Pancreas (tissue), 10 donors: Measurements from ENCODE around the gene ZNF740. TPM values are rescaled to one million over a fixed set of nuclear protein-coding genes. Genes with fewer than 3 reads are reported as not detected.
"Not testable (repeated sequence)": the region's sequence is repeated elsewhere in the genome, so short reads cannot be mapped to it uniquely, and the experiment has no call there.

ENCODE experiments used
- ATAC-seq, 4 donors: fragments of 200-7000 bp; cut with Tn5 transposase; one replicate each; pipeline versions ENCODE4 v1.8.0 to v1.9.1; 2020; ENCODE audit warnings: mild to moderate bottlenecking in 4 of 4, moderate library complexity in 4 of 4
- DNase-seq, 6 donors: peaks; one replicate each; pipeline ENCODE4 v3.0.0-alpha.2; 2020
- FAIRE-seq: peaks from 2 replicates; lab custom pipeline; 2012; peaks lifted over from hg19 to GRCh38; lab: Jason Lieb, UNC
- H3K27ac ChIP-seq, 4 donors: fragments of 200-600 bp; sonication (generic); 1 replicate in 3 of 4; 2 replicates in 1 of 4; pipeline versions ENCODE4 v1.5.0 to v1.8.0; 2020
- H3K27me3 ChIP-seq, 4 donors: fragments of 200-600 bp; one replicate each; pipeline ENCODE4 v1.8.0; 2021
- H3K36me3 ChIP-seq, 3 donors: fragments of 200-600 bp; sonication (generic) in 1 of 3; one replicate each; pipeline versions ENCODE4 v1.5.0 to v1.8.0; 2020 to 2021
- H3K4me1 ChIP-seq, 3 donors: fragments of 200-600 bp; one replicate each; pipeline ENCODE4 v1.8.0; 2021
- H3K4me3 ChIP-seq, 4 donors: fragments of 200-600 bp; sonication (generic) in 2 of 4; one replicate each; pipeline versions ENCODE4 v1.5.0 to v1.8.0; 2020 to 2021
- H3K9me3 ChIP-seq, 4 donors: fragments of 200-600 bp; one replicate each; pipeline ENCODE4 v1.8.0; 2021
- CTCF ChIP-seq, 4 donors: fragments of 200-600 bp; sonication (generic) in 3 of 4; IDR thresholded peaks; one replicate each; pipeline versions ENCODE4 v1.5.0 to v1.8.0; 2021; ENCODE audit warnings: antibody characterized with exemption in 4 of 4
- WGBS, 2 donors: extraction: QIAGEN DNeasy Blood & Tissue Kit; methylation state at CpG; one replicate each; pipeline ENCODE4 v1.1.7; 2013; 5-methylcytosine and 5-hydroxymethylcytosine counted together
- intact Hi-C, 3 donors: fragments of 100-400 bp; cut with DNase I; formaldehyde crosslinking; loops; one replicate each; pipeline versions ENCODE4 v1.11.1 to v1.14.2; 2022
- polyA plus RNA-seq, 2 donors: library from polyadenylated mRNA; stranded (reverse); fragments of 200-250 nt; gene quantifications; one replicate each; pipeline ENCODE4 v1.2.3, GENCODE V29; 2013
- total RNA-seq, 6 donors: library from RNA; stranded (reverse); fragmentation: NEBNext Ultra II Directional in 4 of 6; extraction: Animal tissue kit (Norgen Biotek cat#: 25700) in 4 of 6; gene quantifications; one replicate each; pipeline versions ENCODE4 v1.2.1 to v1.2.4, GENCODE V29; 2021 to 2023
- donor health status: healthy with polysubstance abuse.
- donor health status: DM: no; HTN: no; CAD: no; lungs with moderate emphysema.
- donor health status: DM: no; HTN: no; CAD: no.
- donor health status: control.
- donor health status: control.
- donor health status: Bipolar disorder and iron deficiency.
- donor health status: DM: yes; HTN: yes; CAD: no.
- donor health status: DM: no; HTN: no; CAD: no.
- donor health status: DM: no; HTN: no; CAD: no.
- donor health status: DM: yes; HTN: yes; CAD: no.

ZNF740 gene
- total and polyA plus RNA-seq, 8 donors: 5.2 to 33.1 (median 17.8) TPM

- FAIRE-seq (no peak), ATAC-seq (no peak), DNase-seq (no peak)
- Histone ChIP-seq H3K27ac (no peak overlapping the region), H3K36me3 (no peaks in the 10 kb centered on the region), H3K27me3 (no peaks in the 10 kb centered on the region), H3K4me1 (peaks cover under 1 to 11% (median 10%) of the 10 kb centered on the region in 3 donors), H3K4me3 (no peak overlapping the region), H3K9me3 (no peaks in the 10 kb centered on the region)
- WGBS, 2 donors: 89 to 97% methylated on average over 3 of the region's 3 CpGs
- intact Hi-C loops: no loop called here
- no peak for TF ChIP-seq CTCF (IDR thresholded peaks at IDR 0.05)
Measured at GRCh38 chr12:53176750-53177149, 3.8 kb upstream of the ZNF740 start.

- 92 to 93% methylated on average over 6 of the region's 6 CpGs for WGBS, 2 donors
- FAIRE-seq, H3K27me3 ChIP-seq, H3K36me3 ChIP-seq, H3K4me3 ChIP-seq, H3K9me3 ChIP-seq, H3K27ac ChIP-seq, ATAC-seq, intact Hi-C loops: not testable (repeated sequence)
- peaks cover 7 to 18% (median 17%) of the 10 kb centered on the region in 3 donors for H3K4me1 ChIP-seq
- peak in 1 of 6 donors; percentile 12 for DNase-seq
Measured at GRCh38 chr12:53177447-53177846, 3.1 kb upstream of the ZNF740 start.

- 93 to 98% methylated on average over 14 of the region's 14 CpGs for WGBS, 2 donors
- H3K9me3 ChIP-seq, FAIRE-seq, H3K27me3 ChIP-seq, H3K36me3 ChIP-seq, DNase-seq, H3K27ac ChIP-seq, ATAC-seq, intact Hi-C loops, H3K4me3 ChIP-seq: not testable (repeated sequence)
- H3K4me1 ChIP-seq: peaks cover 14 to 31% (median 29%) of the 10 kb centered on the region in 3 donors
Measured at GRCh38 chr12:53178803-53179202, 1.7 kb upstream of the ZNF740 start.

GRCh38 chr12:53179687-53180219, 769 bp upstream of the ZNF740 start:
- Histone ChIP-seq H3K4me1 (peaks cover 14 to 31% (median 29%) of the 10 kb centered on the region in 3 donors), H3K27me3 (no peaks in the 10 kb centered on the region), H3K36me3 (peaks cover 0 to 7% (median 0%) of the 10 kb centered on the region in 3 donors), H3K4me3 (peak overlapping the region; percentile 61 to 75 (median 68)), H3K27ac (peak overlapping the region; percentile 73 to 94 (median 89)), H3K9me3 (no peaks in the 10 kb centered on the region)
- FAIRE-seq (no peak), DNase-seq (no peak), ATAC-seq (peak; percentile 12 to 34 (median 23))
- TF ChIP-seq CTCF (IDR thresholded peaks at IDR 0.05): no peak
- 17% methylated on average over 12 of the region's 12 CpGs for WGBS, 2 donors
- intact Hi-C loops: no loop called here

- H3K9me3 ChIP-seq: no peaks in the 10 kb centered on the region
- TF ChIP-seq CTCF (IDR thresholded peaks at IDR 0.05): no peak
- peak overlapping the region; percentile 73 to 94 (median 89) for H3K27ac ChIP-seq
- peaks cover 14 to 24% (median 23%) of the 10 kb centered on the region in 3 donors for H3K4me1 ChIP-seq
- DNase-seq (peak in 5 of 6 donors; percentile 78 to 89 (median 82)), FAIRE-seq (no peak), ATAC-seq (peak; percentile 79 to 85 (median 82))
- intact Hi-C loops: no loop called here
- no peaks in the 10 kb centered on the region for H3K27me3 ChIP-seq
- H3K36me3 ChIP-seq: peaks cover 0 to 20% (median 8%) of the 10 kb centered on the region in 3 donors
- 1% methylated on average over 35 to 56 of the region's 57 CpGs for WGBS, 2 donors
- H3K4me3 ChIP-seq: peak overlapping the region; percentile 61 to 75 (median 68)
Measured at GRCh38 chr12:53180931-53181645, 566 bp downstream of the ZNF740 start.
